Gastrocnemius medialis (tissue), 4 donors: ENCODE measurements around the gene ANKRD22.

Source experiments
- CTCF ChIP-seq, 5 experiments: fragments of 450-650 bp in 3 of 5; fragments of 200-600 bp in 2 of 5; sonication (generic) in 2 of 5; IDR thresholded peaks in 4 of 5; conservative IDR thresholded peaks in 1 of 5; 1 replicate in 4 of 5; 2 replicates in 1 of 5; pipeline ENCODE4 v1.5.1; 2016 to 2019; ENCODE audit warnings: antibody characterized with exemption in 5 of 5, mild to moderate bottlenecking in 3 of 5, moderate library complexity in 3 of 5
- POLR2A ChIP-seq, 2 donors: fragments of 450-650 bp; IDR thresholded peaks; one replicate each; pipeline ENCODE4 v1.6.1; 2017; ENCODE audit warnings: antibody characterized with exemption in 2 of 2, mild to moderate bottlenecking in 2 of 2, moderate library complexity in 2 of 2

- TF ChIP-seq POLR2A (IDR thresholded peaks at IDR 0.05) = no peak
- TF ChIP-seq CTCF (IDR thresholded peaks at IDR 0.05 in 4 of 5, conservative IDR thresholded peaks at IDR 0.05 in 1 of 5) = no peak
These were observed 44.8 kb upstream of the ANKRD22 start for GRCh38 chr10:88896372-88896993.
